22Rv1 (cell line): ENCODE results near the gene NFASC.

Source experiments
- CTCF ChIP-seq: fragments of 450-650 bp; IDR thresholded peaks from 2 replicates; pipeline ENCODE4 v1.5.1; 2017; ENCODE audit warnings: mild to moderate bottlenecking
- ZFX ChIP-seq: fragments of 450-650 bp; IDR thresholded peaks from 2 replicates; pipeline ENCODE4 v1.6.1; 2017; ENCODE audit warnings: antibody characterized with exemption, borderline replicate concordance

DNA sequence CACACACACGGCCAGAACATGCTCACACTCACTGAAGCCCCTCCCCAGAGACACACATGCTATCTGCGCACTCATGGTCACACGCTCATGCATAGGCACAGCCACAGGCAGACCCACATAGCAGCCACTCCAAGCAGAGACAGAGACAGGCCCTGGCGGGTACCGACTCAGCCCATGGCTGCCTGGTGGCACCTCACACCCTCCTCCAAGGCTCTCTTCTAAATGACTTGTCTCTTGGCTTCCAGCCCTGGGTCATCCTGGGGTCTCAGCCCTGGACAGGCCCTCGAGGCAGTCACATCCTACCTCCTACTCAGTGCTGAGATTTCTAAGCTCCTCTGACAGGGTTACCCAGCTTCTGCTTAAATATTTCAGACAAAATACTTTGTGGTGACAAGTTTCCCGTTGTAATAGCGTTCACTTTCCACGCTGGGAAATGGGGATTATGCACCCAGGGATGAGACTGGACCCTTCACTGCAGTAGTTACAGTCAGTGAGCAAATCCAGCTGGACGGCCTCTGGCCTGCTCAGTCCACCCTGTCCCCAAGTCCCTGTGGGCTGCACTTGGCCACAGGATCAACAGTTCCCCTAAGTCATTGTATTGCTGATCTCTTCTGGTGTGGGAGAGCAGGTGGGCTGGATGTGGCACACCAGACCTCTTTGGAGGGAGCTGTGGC is 2.9 kb upstream of the NFASC start:
- TF ChIP-seq CTCF (no peak), ZFX (no peak)
